Heart left ventricle (tissue), 16 donors: Measurements from ENCODE around the gene UBAP1L. TPM values are rescaled to one million over a fixed set of nuclear protein-coding genes. Genes with fewer than 3 reads are reported as not detected.

Experiments
- ATAC-seq, 4 donors: fragments of 200-7000 bp; cut with Tn5 transposase; one replicate each; pipeline ENCODE4 v1.9.1; 2020 to 2022; ENCODE audit warnings: moderate library complexity in 4 of 4, mild to moderate bottlenecking in 3 of 4, moderate number of reproducible peaks in 1 of 4
- DNase-seq, 5 donors: peaks; one replicate each; pipeline ENCODE4 v3.0.0-alpha.2; 2020
- H3K27ac ChIP-seq, 12 donors: fragments of 200-600 bp; sonication (generic) in 4 of 12; one replicate each; pipeline versions ENCODE4 v1.5.0 to v1.8.0; 2016 to 2022; ENCODE audit warnings: mild to moderate bottlenecking in 2 of 12
- H3K27me3 ChIP-seq, 9 donors: fragments of 200-600 bp; sonication (generic) in 2 of 9; one replicate each; pipeline versions ENCODE4 v1.5.1 to v1.8.0; 2016 to 2022; ENCODE audit warnings: mild to moderate bottlenecking in 3 of 9
- H3K36me3 ChIP-seq, 9 donors: fragments of 200-600 bp; sonication (generic) in 2 of 9; one replicate each; pipeline versions ENCODE4 v1.5.0 to v1.8.0; 2018 to 2022; ENCODE audit warnings: mild to moderate bottlenecking in 2 of 9
- H3K4me1 ChIP-seq, 12 donors: fragments of 200-600 bp; sonication (generic) in 4 of 12; one replicate each; pipeline versions ENCODE4 v1.5.0 to v1.8.0; 2016 to 2022; ENCODE audit warnings: mild to moderate bottlenecking in 3 of 12
- H3K4me3 ChIP-seq, 12 donors: fragments of 200-600 bp; sonication (generic) in 4 of 12; one replicate each; pipeline versions ENCODE4 v1.5.0 to v1.8.0; 2017 to 2022; ENCODE audit warnings: mild to moderate bottlenecking in 9 of 12, moderate library complexity in 4 of 12
- H3K9me3 ChIP-seq, 12 donors: fragments of 200-600 bp; sonication (generic) in 4 of 12; one replicate each; pipeline versions ENCODE4 v1.5.0 to v1.8.0; 2016 to 2022; ENCODE audit warnings: mild to moderate bottlenecking in 1 of 12
- POLR2A ChIP-seq, 2 donors: fragments of 450-650 bp; IDR thresholded peaks; one replicate each; pipeline ENCODE4 v1.6.1; 2017; ENCODE audit warnings: antibody characterized with exemption in 2 of 2, mild to moderate bottlenecking in 2 of 2, moderate library complexity in 2 of 2
- WGBS, 4 donors: extraction: QIAGEN DNeasy Blood & Tissue Kit in 2 of 4; methylation state at CpG; one replicate each; pipeline versions ENCODE4 v1.1.5 to v1.1.7; 2013 to 2018; 5-methylcytosine and 5-hydroxymethylcytosine counted together
- intact Hi-C, 10 donors: fragments of 100-400 bp; cut with DNase I; formaldehyde crosslinking; loops; one replicate each; pipeline versions ENCODE4 v1.11.1 to v1.14.2; 2022
- polyA plus RNA-seq, 2 donors: library from polyadenylated mRNA; stranded (reverse); fragments of 200-250 nt; gene quantifications; one replicate each; pipeline ENCODE4 v1.2.3, GENCODE V29; 2013
- total RNA-seq, 9 donors: library from RNA; depleted of rRNA in 2 of 9; stranded (reverse); fragments of >200 nt in 2 of 9; fragmentation: NEBNext Ultra II Directional in 3 of 9; extraction: Animal tissue kit (Norgen Biotek cat#: 25700) in 3 of 9; gene quantifications; one replicate each; pipeline versions ENCODE4 v1.1.0 to v1.2.4, GENCODE V29; 2016 to 2023
- TF ChIP-seq, protein P1 (sequence below), 12 donors: fragments of 200-600 bp; sonication (generic) in 4 of 12; IDR thresholded peaks; one replicate each; pipeline versions ENCODE4 v1.5.0 to v1.8.0; 2018 to 2022; ENCODE audit warnings: antibody characterized with exemption in 12 of 12, mild to moderate bottlenecking in 5 of 12
- donor health status: ischemic (EF 13 %, LVEDD 7.1; RV severe dilation, severe dysfunction).
- donor health status: healthy with polysubstance abuse.
- donor health status: DM: no; HTN: yes; CAD: no.
- donor health status: DM: no; HTN: no; CAD: no.
- donor health status: ischemic (EF 25% LVEDD 6.9; RV normal size, moderate dysfunction).
- donor health status: ischemic (EF 25% LVEDD 5.7; RV mildly dilated, moderate dysfunction).
- donor health status: healthy.
- donor health status: DM: yes; HTN: yes; CAD: no.
- donor health status: ischemic (EF 35%, LVEDD 5.7; RV mildly dilated, moderate dysfunction).
- donor health status: nonischemic (EF 11% LVEDD 7.7; RV severe dilation, severe dysfunction).
- donor health status: DM: yes; HTN: yes; CAD: no.
- donor health status: PGD.
- donor health status: ischemic (EF 29% LVEDD 5.4; RV normal size, mild dysfunction).
- donor health status: nonischemic (EF 23%, LVEDD 6.1; RV moderate dilation, normal function).

The UBAP1L gene
- total and polyA plus RNA-seq, 11 donors: 0.51 to 2.2 (median 1.3) TPM

DNA sequence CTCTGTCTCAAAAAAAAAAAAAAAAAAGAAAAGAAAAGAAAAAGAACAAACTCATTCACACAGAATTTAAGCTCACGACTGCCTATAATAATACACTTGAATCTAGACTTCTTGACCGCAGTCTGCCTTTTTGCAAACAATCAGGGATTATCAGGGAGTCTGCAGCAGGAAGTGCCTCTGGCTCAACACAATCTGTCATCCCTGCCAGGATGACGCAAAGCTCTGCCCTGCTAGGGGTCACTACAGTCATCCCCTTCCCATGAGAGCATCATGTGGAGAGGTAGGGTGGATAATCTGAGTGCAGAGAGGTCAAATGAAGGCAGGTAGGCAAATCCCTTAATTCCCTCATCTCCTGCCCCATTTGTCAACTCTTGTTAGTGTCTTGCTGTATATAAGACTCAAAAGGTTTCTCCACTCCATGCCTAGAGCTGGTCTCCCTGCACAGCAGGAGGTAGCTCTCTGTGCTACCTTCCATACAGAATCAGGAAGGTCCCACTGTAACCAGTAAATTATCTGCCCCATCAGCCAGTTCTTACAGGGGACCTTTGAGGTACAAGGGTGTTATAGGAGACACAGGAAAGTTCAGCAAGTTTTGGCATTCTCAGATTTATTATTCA lies 4.2 kb downstream of the UBAP1L start:
- TF ChIP-seq POLR2A (IDR thresholded peaks at IDR 0.05): no peak
- TF ChIP-seq, protein P1, sequence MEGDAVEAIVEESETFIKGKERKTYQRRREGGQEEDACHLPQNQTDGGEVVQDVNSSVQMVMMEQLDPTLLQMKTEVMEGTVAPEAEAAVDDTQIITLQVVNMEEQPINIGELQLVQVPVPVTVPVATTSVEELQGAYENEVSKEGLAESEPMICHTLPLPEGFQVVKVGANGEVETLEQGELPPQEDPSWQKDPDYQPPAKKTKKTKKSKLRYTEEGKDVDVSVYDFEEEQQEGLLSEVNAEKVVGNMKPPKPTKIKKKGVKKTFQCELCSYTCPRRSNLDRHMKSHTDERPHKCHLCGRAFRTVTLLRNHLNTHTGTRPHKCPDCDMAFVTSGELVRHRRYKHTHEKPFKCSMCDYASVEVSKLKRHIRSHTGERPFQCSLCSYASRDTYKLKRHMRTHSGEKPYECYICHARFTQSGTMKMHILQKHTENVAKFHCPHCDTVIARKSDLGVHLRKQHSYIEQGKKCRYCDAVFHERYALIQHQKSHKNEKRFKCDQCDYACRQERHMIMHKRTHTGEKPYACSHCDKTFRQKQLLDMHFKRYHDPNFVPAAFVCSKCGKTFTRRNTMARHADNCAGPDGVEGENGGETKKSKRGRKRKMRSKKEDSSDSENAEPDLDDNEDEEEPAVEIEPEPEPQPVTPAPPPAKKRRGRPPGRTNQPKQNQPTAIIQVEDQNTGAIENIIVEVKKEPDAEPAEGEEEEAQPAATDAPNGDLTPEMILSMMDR (IDR thresholded peaks at IDR 0.05): no peak
- intact Hi-C loops: no loop called here
- peaks cover 0 to 6% (median 0%) of the 10 kb centered on the region in 12 donors for H3K4me1 ChIP-seq
- peak in 3 of 4 donors; percentile 68 to 88 (median 77) for ATAC-seq
- no peak for DNase-seq
- WGBS, 4 donors: 37 to 44% (median 40%) methylated on average over 3 of the region's 3 CpGs
- no peaks in the 10 kb centered on the region for H3K9me3 ChIP-seq
- H3K36me3 ChIP-seq: peaks cover 0 to 62% (median 38%) of the 10 kb centered on the region in 9 donors
- peak overlapping the region in 1 of 12 donors; percentile 30 for H3K27ac ChIP-seq
- H3K4me3 ChIP-seq: no peak overlapping the region
- no peaks in the 10 kb centered on the region for H3K27me3 ChIP-seq

DNA sequence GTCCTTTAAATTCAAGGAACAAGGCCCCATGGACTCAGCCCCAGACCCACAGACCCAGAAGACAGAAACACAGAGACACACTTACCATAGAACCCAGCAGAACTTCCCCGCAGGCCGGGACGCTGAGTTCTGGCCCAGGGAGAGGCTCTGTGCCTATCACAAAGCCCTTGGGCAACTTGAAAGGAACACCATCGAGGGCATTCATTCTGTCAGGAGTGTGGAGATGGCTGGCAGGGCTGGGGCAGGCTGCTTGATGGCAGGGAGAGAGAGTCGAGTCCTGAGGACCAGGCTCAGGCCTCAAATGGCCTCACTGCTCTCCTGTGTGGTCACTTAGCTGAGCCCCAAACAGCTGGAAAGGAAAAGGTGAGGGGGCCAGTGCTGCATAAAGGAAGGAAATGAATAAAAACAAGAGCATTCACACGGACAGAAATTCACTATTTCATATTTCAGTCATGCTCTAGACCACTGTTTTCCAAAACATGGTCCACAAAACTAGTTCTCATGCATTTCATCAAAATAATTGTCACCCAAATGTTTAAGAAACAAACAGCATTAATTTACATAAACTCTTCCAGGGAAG lies 8.9 kb downstream of the UBAP1L start:
- no peak for ATAC-seq
- intact Hi-C loops: no loop called here
- Histone ChIP-seq H3K4me3 (no peak overlapping the region), H3K9me3 (no peaks in the 10 kb centered on the region), H3K27me3 (no peaks in the 10 kb centered on the region), H3K27ac (no peak overlapping the region), H3K36me3 (peaks cover 0 to 51% (median 26%) of the 10 kb centered on the region in 9 donors), H3K4me1 (peaks cover 0 to 12% (median 0%) of the 10 kb centered on the region in 12 donors)
- DNase-seq: no peak
- WGBS, 4 donors: 75 to 86% (median 81%) methylated on average over 2 to 6 of the region's 6 CpGs
- TF ChIP-seq, protein P1 (IDR thresholded peaks at IDR 0.05): no peak
- no peak for TF ChIP-seq POLR2A (IDR thresholded peaks at IDR 0.05)

DNA sequence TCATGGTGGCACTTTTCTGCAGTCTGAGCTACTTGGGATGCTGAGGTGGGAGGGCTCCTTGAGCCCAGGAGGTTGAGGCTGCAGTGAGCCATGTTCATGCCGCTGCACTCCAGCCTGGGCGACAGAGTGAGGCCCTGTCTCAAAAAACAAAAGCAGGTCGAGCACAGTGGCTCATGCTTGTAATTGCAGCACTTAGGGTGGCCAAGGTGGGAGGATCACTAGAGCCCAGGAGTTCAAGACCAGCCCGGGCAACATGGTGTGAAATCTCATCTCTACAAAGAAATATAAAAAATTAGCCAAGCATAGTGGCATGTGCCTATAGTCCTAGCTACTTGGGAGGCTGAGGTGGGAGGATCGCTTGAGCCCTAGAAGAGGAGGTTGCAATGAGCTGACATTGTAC lies 10.0 kb downstream of the UBAP1L start:
- WGBS, 4 donors: 87 to 95% (median 93%) methylated on average over 5 of the region's 5 CpGs
- intact Hi-C loops: no loop called here
- TF ChIP-seq, protein P1 (IDR thresholded peaks at IDR 0.05): no peak
- TF ChIP-seq POLR2A (IDR thresholded peaks at IDR 0.05): no peak
- ATAC-seq (no peak), DNase-seq (no peak)
- no peaks in the 10 kb centered on the region for H3K27me3 ChIP-seq
- H3K4me3 ChIP-seq: no peak overlapping the region
- peaks cover 0 to 5% (median 0%) of the 10 kb centered on the region in 12 donors for H3K4me1 ChIP-seq
- no peak overlapping the region for H3K27ac ChIP-seq
- no peaks in the 10 kb centered on the region for H3K9me3 ChIP-seq
- H3K36me3 ChIP-seq: peaks cover 0 to 61% (median 33%) of the 10 kb centered on the region in 9 donors

DNA sequence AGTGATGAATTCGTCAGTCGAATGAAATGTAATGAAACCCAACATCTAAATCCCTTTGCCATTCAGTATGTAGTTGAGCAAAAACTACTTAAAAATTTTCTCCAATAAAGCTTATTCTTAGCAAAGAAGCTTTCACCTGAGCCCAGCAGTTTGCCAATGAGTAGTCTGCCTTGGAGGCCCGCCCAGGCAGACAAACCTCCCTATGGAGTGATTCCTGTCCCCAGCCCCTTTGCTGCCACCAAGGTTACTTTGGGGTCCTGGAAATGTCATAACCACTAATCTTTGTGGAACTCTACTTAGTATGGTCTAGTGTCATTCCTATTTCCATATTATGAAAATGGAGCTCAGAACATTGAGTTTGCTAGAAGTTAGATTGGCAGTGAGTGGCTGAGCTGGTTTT lies 12.1 kb downstream of the UBAP1L start:
- peaks cover 0 to 5% (median 0%) of the 10 kb centered on the region in 12 donors for H3K4me1 ChIP-seq
- TF ChIP-seq, protein P1 (IDR thresholded peaks at IDR 0.05): no peak
- no peak for TF ChIP-seq POLR2A (IDR thresholded peaks at IDR 0.05)
- no peak overlapping the region for H3K4me3 ChIP-seq
- H3K27ac ChIP-seq: no peak overlapping the region
- ATAC-seq: no peak
- DNase-seq: no peak
- WGBS, 4 donors: 97 to 99% (median 98%) methylated on average over 3 of the region's 3 CpGs
- intact Hi-C loops: loop anchor here in 2 of 10 donors (5.0 kb wide), 2 partner anchors 51 to 71 kb away; no protein-coding TSS in a partner anchor
- no peaks in the 10 kb centered on the region for H3K27me3 ChIP-seq
- H3K9me3 ChIP-seq: no peaks in the 10 kb centered on the region
- peaks cover 0 to 78% (median 52%) of the 10 kb centered on the region in 9 donors for H3K36me3 ChIP-seq
